Esophagus squamous epithelium (tissue), 4 donors: ENCODE results near the gene PRDX1.

ENCODE experiments used
- POLR2A ChIP-seq, 4 donors: fragments of 450-650 bp; IDR thresholded peaks; one replicate each; pipeline ENCODE4 v1.6.1; 2017; ENCODE audit warnings: antibody characterized with exemption in 4 of 4, mild to moderate bottlenecking in 4 of 4, moderate library complexity in 3 of 4
- TF ChIP-seq, protein P1 (sequence below), 6 experiments: fragments of 450-650 bp in 4 of 6; fragments of 200-600 bp in 2 of 6; sonication (generic) in 2 of 6; IDR thresholded peaks; one replicate each; pipeline ENCODE4 v1.5.1; 2016 to 2019; ENCODE audit warnings: antibody characterized with exemption in 6 of 6, mild to moderate bottlenecking in 4 of 6, moderate library complexity in 4 of 6

DNA sequence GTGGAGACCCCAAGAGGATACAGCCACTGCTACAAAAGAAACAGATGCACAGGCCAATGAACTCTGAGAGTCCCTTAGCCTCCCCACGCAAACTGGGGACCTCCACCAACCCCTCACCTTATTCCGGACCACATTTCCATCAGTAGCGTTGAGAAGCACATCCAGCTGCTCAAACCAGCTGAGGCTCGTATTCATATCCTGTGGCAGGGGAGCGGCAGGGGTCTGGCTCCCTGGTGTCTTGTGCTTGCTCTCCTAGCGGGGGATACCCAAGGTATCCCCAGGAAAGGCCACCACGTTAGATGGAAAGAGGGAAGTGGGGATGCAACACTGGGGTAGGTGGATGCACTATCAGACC lies 22.3 kb downstream of the PRDX1 start:
- no peak for TF ChIP-seq POLR2A (IDR thresholded peaks at IDR 0.05)
- TF ChIP-seq, protein P1, sequence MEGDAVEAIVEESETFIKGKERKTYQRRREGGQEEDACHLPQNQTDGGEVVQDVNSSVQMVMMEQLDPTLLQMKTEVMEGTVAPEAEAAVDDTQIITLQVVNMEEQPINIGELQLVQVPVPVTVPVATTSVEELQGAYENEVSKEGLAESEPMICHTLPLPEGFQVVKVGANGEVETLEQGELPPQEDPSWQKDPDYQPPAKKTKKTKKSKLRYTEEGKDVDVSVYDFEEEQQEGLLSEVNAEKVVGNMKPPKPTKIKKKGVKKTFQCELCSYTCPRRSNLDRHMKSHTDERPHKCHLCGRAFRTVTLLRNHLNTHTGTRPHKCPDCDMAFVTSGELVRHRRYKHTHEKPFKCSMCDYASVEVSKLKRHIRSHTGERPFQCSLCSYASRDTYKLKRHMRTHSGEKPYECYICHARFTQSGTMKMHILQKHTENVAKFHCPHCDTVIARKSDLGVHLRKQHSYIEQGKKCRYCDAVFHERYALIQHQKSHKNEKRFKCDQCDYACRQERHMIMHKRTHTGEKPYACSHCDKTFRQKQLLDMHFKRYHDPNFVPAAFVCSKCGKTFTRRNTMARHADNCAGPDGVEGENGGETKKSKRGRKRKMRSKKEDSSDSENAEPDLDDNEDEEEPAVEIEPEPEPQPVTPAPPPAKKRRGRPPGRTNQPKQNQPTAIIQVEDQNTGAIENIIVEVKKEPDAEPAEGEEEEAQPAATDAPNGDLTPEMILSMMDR (IDR thresholded peaks at IDR 0.05) = no peak
